ENCODE data around the gene VCPKMT.

DNA sequence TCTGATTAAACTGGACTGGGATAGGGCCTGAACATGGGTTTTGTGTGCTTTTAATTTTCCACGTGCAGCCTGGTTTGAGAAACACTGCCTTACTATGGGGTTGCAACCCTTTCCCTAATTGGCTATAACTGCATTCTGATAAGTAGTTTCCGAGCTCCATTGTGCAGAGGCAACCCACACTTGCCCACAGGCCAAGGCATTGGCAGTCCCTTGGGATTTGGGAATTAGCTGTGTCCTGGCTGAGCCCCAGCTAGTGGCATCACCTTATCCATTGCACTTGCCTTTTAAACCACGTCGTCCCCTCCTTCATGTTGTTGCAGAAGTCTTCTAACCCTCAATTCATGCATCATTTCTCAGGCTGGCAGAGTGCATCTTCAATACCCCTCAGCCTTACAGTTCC is 10.2 kb downstream of the VCPKMT start:
- TF ChIP-seq POLR2A (IDR thresholded peaks at IDR 0.05): no peak
- TF ChIP-seq CTCF (IDR thresholded peaks at IDR 0.05): no peak

Data from esophagus squamous epithelium (tissue), 4 donors.